GM12878 (cell line): Measurements from ENCODE around the gene PSMD11.

Source experiments
- CREM ChIP-seq: IDR thresholded peaks from 2 replicates; pipeline ENCODE4 v1.6.1; 2014; ENCODE audit warnings: antibody characterized with exemption, low read depth
- CTCF ChIP-seq, 3 experiments: IDR thresholded peaks in 2 of 3; conservative IDR thresholded peaks in 1 of 3; 2 replicates each; pipeline ENCODE4 v1.5.1; 2011; ENCODE audit warnings: low read depth in 3 of 3, low read length in 3 of 3, mild to moderate bottlenecking in 3 of 3, control low read depth in 2 of 3, moderate library complexity in 2 of 3, inconsistent platforms in 1 of 3, mixed read lengths in 1 of 3; ENCODE audit not compliant: control insufficient read depth in 2 of 3, insufficient read depth in 1 of 3; ENCODE audit errors: extremely low read depth in 1 of 3
- EED ChIP-seq: sonication (generic); IDR thresholded peaks from 2 replicates; pipeline ENCODE4 v1.6.1; 2016; ENCODE audit warnings: antibody characterized with exemption, low read depth
- ELK1 ChIP-seq: IDR thresholded peaks from 2 replicates; pipeline ENCODE4 v1.6.1; 2012; ENCODE audit warnings: low read depth, low read length, improper control_type of control experiment
- EZH2 ChIP-seq: IDR thresholded peaks from 2 replicates; pipeline ENCODE4 v1.6.1; 2012; ENCODE audit warnings: low read depth, mild to moderate bottlenecking, control low read depth, inconsistent platforms, low read length, borderline replicate concordance; ENCODE audit not compliant: control insufficient read depth
- FOXM1 ChIP-seq: IDR thresholded peaks from 2 replicates; pipeline ENCODE4 v1.6.1; 2012; ENCODE audit warnings: low read depth, mild to moderate bottlenecking, inconsistent platforms, low read length, moderate library complexity
- HDAC6 ChIP-seq: fragments of 200-600 bp; sonication (generic); IDR thresholded peaks from one replicate; pipeline ENCODE4 v1.8.0; 2017; ENCODE audit warnings: antibody characterized with exemption; ENCODE audit not compliant: unreplicated experiment
- MAX ChIP-seq: IDR thresholded peaks from 2 replicates; pipeline ENCODE4 v1.6.1; 2012; ENCODE audit warnings: low read depth, low read length, improper control_type of control experiment
- MYB ChIP-seq: fragments of 150-350 bp; IDR thresholded peaks from 2 replicates; pipeline ENCODE4 v1.6.1; 2014; ENCODE audit warnings: mild to moderate bottlenecking, low read depth, low read length, borderline replicate concordance
- SREBF2 ChIP-seq: IDR thresholded peaks from 2 replicates; pipeline ENCODE4 v1.6.1; 2012; ENCODE audit warnings: mild to moderate bottlenecking, low read length
- SUZ12 ChIP-seq: fragments of 200-600 bp; sonication (generic); IDR thresholded peaks from one replicate; pipeline ENCODE4 v1.6.1; 2018; ENCODE audit warnings: antibody characterized with exemption, mild to moderate bottlenecking; ENCODE audit not compliant: unreplicated experiment
- USF1 ChIP-seq: IDR thresholded peaks from 2 replicates; pipeline ENCODE4 v1.6.1; 2011; ENCODE audit warnings: borderline replicate concordance, low read depth, mild to moderate bottlenecking, moderate library complexity, mixed read lengths, low read length; ENCODE audit not compliant: insufficient read depth; ENCODE audit errors: extremely low read length
- YY1 ChIP-seq: IDR thresholded peaks from 2 replicates; pipeline ENCODE4 v1.6.1; 2011; ENCODE audit warnings: low read depth, mild to moderate bottlenecking, low read length

GRCh38 chr17:32496395-32497073 lies 52.2 kb downstream of the PSMD11 start:
- no peak for TF ChIP-seq FOXM1
- no peak for TF ChIP-seq USF1
- no peak for TF ChIP-seq MYB
- no peak for TF ChIP-seq CTCF (IDR thresholded peaks at IDR 0.05 in 2 of 3, conservative IDR thresholded peaks at IDR 0.05 in 1 of 3; ENCODE audit: control insufficient read depth in 2 of 3, extremely low read depth in 1 of 3, insufficient read depth in 1 of 3, low read depth in 3 of 3, low read length in 3 of 3)
- TF ChIP-seq SREBF2 = no peak
- no peak for TF ChIP-seq EZH2
- TF ChIP-seq HDAC6 = no peak
- TF ChIP-seq EED = no peak
- TF ChIP-seq YY1 = no peak
- TF ChIP-seq SUZ12 = no peak
- TF ChIP-seq MAX = no peak
- TF ChIP-seq CREM = no peak
- TF ChIP-seq ELK1 = no peak
